WTC11 (cell line): ENCODE measurements around the gene ROBO2. TPM values are rescaled to one million over a fixed set of nuclear protein-coding genes. Genes with fewer than 3 reads are reported as not detected.

Source experiments
- ATAC-seq: fragments of 200-7000 bp; cut with Tn5 transposase; 2 replicates; pipeline ENCODE4 v1.10.0; 2021; ENCODE audit warnings: mild to moderate bottlenecking, moderate library complexity
- CTCF ChIA-PET: fragments of 300-600 bp; sonication (Branson Sonifier 250); formaldehyde crosslinking; loops from one replicate; lab custom pipeline; 2021; ENCODE audit warnings: antibody characterized with exemption; lab: Charles Lee
- POLR2A ChIA-PET: fragments of 350-600 bp; sonication (Branson Sonifier 250); formaldehyde crosslinking; loops from one replicate; lab custom pipeline; 2021; ENCODE audit warnings: antibody characterized with exemption; lab: Charles Lee
- DNase-seq: peaks from one replicate; pipeline ENCODE4 v3.0.0; 2021; ENCODE audit warnings: low spot score
- H3K27ac Mint-ChIP-seq: 2 replicates; pipeline ENCODE4 v1.8.0; 2021; ENCODE audit warnings: mixed read lengths
- H3K27me3 Mint-ChIP-seq: 2 replicates; pipeline ENCODE4 v1.8.0; 2021; ENCODE audit warnings: low read depth, mild to moderate bottlenecking, moderate library complexity, mixed read lengths
- H3K36me3 Mint-ChIP-seq: 2 replicates; pipeline ENCODE4 v1.8.0; 2021; ENCODE audit warnings: mixed read lengths
- H3K4me1 Mint-ChIP-seq: 2 replicates; pipeline ENCODE4 v1.8.0; 2022; ENCODE audit warnings: mixed read lengths
- H3K4me3 Mint-ChIP-seq: 2 replicates; pipeline ENCODE4 v1.8.0; 2021; ENCODE audit warnings: mild to moderate bottlenecking, moderate library complexity, mixed read lengths
- H3K9me3 Mint-ChIP-seq: 2 replicates; pipeline ENCODE4 v1.8.0; 2021; ENCODE audit warnings: mixed read lengths
- ATF2 ChIP-seq: sonication (generic); formaldehyde crosslinking; IDR thresholded peaks from 2 replicates; pipeline ENCODE4 v1.8.1; 2022; ENCODE audit warnings: low read depth, missing genetic modification reagents, borderline replicate concordance
- E2F5 ChIP-seq: sonication (generic); formaldehyde crosslinking; IDR thresholded peaks from 2 replicates; pipeline ENCODE4 v1.8.1; 2022; ENCODE audit warnings: mild to moderate bottlenecking, moderate library complexity, missing genetic modification reagents
- GTF2I ChIP-seq: fragments of 250-450 bp; sonication (Bioruptor Pico); conservative IDR thresholded peaks from 2 replicates; pipeline ENCODE4 v1.4.0; 2021; ENCODE audit warnings: mild to moderate bottlenecking
- HMGA2 ChIP-seq: fragments of 250-450 bp; sonication (Bioruptor Pico); IDR thresholded peaks from 2 replicates; pipeline ENCODE4 v1.4.0; 2021; ENCODE audit warnings: mild to moderate bottlenecking, moderate library complexity
- NFE2L1 ChIP-seq: sonication (generic); formaldehyde crosslinking; IDR thresholded peaks from 2 replicates; pipeline ENCODE4 v1.8.1; 2023; ENCODE audit warnings: missing genetic modification reagents
- OVOL2 ChIP-seq: fragments of 250-450 bp; sonication (Bioruptor Pico); IDR thresholded peaks from 2 replicates; pipeline ENCODE4 v1.9.0; 2021; ENCODE audit warnings: mild to moderate bottlenecking, borderline replicate concordance
- ZBTB21 ChIP-seq: sonication (generic); formaldehyde crosslinking; IDR thresholded peaks from 2 replicates; pipeline ENCODE4 v1.8.1; 2023; ENCODE audit warnings: mild to moderate bottlenecking, missing genetic modification reagents, borderline replicate concordance
- ZNF121 ChIP-seq: sonication (generic); formaldehyde crosslinking; IDR thresholded peaks from 2 replicates; pipeline ENCODE4 v1.8.0; 2023; ENCODE audit warnings: missing genetic modification reagents
- ZNF263 ChIP-seq: sonication (generic); formaldehyde crosslinking; IDR thresholded peaks from 2 replicates; pipeline ENCODE4 v1.8.1; 2022; ENCODE audit warnings: low read depth, mild to moderate bottlenecking, moderate library complexity, missing genetic modification reagents
- ZNF396 ChIP-seq: fragments of 250-450 bp; sonication (Bioruptor Pico); IDR thresholded peaks from 2 replicates; pipeline ENCODE4 v1.8.0; 2021; ENCODE audit warnings: mild to moderate bottlenecking, moderate library complexity, borderline replicate concordance
- total RNA-seq: library from RNA; stranded (reverse); gene quantifications from 3 replicates; pipeline ENCODE4 v1.2.3, GENCODE V29; 2021
- TF ChIP-seq, protein P1 (sequence below): fragments of 250-450 bp; sonication (Bioruptor Pico); IDR thresholded peaks from 2 replicates; pipeline ENCODE4 v1.9.0; 2021; ENCODE audit warnings: mild to moderate bottlenecking
- TF ChIP-seq, protein P2 (sequence below): sonication (generic); formaldehyde crosslinking; IDR thresholded peaks from 2 replicates; pipeline ENCODE4 v1.8.1; 2023; ENCODE audit warnings: mild to moderate bottlenecking, missing genetic modification reagents, moderate library complexity
- TF ChIP-seq, protein P3 (sequence below): sonication (generic); formaldehyde crosslinking; IDR thresholded peaks from 2 replicates; pipeline ENCODE4 v1.8.1; 2023; ENCODE audit warnings: mild to moderate bottlenecking, missing genetic modification reagents, borderline replicate concordance
- TF ChIP-seq, protein P4 (sequence below): fragments of 250-450 bp; sonication (Bioruptor Pico); IDR thresholded peaks from 2 replicates; pipeline ENCODE4 v1.8.0; 2021; ENCODE audit warnings: mild to moderate bottlenecking
- TF ChIP-seq, protein P5 (sequence below): sonication (generic); formaldehyde crosslinking; IDR thresholded peaks from 2 replicates; pipeline ENCODE4 v1.8.0; 2023; ENCODE audit warnings: missing genetic modification reagents
- TF ChIP-seq, protein P6 (sequence below): fragments of 250-450 bp; sonication (Bioruptor Pico); IDR thresholded peaks from 2 replicates; pipeline ENCODE4 v1.9.0; 2021; ENCODE audit warnings: moderate library complexity, mild to moderate bottlenecking, inconsistent platforms, borderline replicate concordance

The ROBO2 gene
- total RNA-seq, 1 experiment from 2014 or later, result 11.7 TPM

DNA sequence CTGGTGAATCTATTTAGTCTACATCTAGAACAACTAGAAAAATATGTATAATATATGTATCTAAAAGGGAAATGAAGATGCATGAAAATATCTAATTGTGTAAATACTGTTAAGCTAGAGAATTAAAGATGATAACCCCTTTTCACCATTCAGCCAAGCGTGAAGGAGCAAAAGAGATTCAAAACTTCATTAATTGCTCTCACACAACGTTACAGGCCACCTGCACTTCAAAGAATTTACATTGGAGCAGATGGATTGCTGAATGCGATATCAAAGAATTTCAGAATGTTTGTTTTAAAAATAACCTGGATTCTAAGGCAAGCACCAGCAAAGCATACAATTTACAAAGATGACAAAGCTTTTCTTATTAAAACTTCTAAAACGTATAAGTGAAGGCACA, 243.2 kb downstream of the ROBO2 start:
- H3K27me3 Mint-ChIP-seq, result no peaks in the 10 kb centered on the region
- TF ChIP-seq ATF2 (CRISPR knock-in tag), result no peak
- TF ChIP-seq, protein P1, sequence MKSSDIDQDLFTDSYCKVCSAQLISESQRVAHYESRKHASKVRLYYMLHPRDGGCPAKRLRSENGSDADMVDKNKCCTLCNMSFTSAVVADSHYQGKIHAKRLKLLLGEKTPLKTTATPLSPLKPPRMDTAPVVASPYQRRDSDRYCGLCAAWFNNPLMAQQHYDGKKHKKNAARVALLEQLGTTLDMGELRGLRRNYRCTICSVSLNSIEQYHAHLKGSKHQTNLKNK (CRISPR knock-in tag), result no peak
- no peak for TF ChIP-seq OVOL2 (CRISPR knock-in tag)
- no peak for TF ChIP-seq HMGA2 (CRISPR knock-in tag)
- TF ChIP-seq NFE2L1 (CRISPR knock-in tag), result no peak
- TF ChIP-seq, protein P2, sequence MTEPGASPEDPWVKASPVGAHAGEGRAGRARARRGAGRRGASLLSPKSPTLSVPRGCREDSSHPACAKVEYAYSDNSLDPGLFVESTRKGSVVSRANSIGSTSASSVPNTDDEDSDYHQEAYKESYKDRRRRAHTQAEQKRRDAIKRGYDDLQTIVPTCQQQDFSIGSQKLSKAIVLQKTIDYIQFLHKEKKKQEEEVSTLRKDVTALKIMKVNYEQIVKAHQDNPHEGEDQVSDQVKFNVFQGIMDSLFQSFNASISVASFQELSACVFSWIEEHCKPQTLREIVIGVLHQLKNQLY (CRISPR knock-in tag), result no peak
- no peak for TF ChIP-seq ZBTB21
- TF ChIP-seq, protein P3, sequence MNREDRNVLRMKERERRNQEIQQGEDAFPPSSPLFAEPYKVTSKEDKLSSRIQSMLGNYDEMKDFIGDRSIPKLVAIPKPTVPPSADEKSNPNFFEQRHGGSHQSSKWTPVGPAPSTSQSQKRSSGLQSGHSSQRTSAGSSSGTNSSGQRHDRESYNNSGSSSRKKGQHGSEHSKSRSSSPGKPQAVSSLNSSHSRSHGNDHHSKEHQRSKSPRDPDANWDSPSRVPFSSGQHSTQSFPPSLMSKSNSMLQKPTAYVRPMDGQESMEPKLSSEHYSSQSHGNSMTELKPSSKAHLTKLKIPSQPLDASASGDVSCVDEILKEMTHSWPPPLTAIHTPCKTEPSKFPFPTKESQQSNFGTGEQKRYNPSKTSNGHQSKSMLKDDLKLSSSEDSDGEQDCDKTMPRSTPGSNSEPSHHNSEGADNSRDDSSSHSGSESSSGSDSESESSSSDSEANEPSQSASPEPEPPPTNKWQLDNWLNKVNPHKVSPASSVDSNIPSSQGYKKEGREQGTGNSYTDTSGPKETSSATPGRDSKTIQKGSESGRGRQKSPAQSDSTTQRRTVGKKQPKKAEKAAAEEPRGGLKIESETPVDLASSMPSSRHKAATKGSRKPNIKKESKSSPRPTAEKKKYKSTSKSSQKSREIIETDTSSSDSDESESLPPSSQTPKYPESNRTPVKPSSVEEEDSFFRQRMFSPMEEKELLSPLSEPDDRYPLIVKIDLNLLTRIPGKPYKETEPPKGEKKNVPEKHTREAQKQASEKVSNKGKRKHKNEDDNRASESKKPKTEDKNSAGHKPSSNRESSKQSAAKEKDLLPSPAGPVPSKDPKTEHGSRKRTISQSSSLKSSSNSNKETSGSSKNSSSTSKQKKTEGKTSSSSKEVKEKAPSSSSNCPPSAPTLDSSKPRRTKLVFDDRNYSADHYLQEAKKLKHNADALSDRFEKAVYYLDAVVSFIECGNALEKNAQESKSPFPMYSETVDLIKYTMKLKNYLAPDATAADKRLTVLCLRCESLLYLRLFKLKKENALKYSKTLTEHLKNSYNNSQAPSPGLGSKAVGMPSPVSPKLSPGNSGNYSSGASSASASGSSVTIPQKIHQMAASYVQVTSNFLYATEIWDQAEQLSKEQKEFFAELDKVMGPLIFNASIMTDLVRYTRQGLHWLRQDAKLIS (CRISPR knock-in tag), result no peak
- TF ChIP-seq ZNF121 (CRISPR knock-in tag), result no peak
- no peak for TF ChIP-seq ZNF263 (CRISPR knock-in tag)
- TF ChIP-seq, protein P4, sequence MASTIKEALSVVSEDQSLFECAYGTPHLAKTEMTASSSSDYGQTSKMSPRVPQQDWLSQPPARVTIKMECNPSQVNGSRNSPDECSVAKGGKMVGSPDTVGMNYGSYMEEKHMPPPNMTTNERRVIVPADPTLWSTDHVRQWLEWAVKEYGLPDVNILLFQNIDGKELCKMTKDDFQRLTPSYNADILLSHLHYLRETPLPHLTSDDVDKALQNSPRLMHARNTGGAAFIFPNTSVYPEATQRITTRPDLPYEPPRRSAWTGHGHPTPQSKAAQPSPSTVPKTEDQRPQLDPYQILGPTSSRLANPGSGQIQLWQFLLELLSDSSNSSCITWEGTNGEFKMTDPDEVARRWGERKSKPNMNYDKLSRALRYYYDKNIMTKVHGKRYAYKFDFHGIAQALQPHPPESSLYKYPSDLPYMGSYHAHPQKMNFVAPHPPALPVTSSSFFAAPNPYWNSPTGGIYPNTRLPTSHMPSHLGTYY (CRISPR knock-in tag), result no peak
- TF ChIP-seq, protein P5, sequence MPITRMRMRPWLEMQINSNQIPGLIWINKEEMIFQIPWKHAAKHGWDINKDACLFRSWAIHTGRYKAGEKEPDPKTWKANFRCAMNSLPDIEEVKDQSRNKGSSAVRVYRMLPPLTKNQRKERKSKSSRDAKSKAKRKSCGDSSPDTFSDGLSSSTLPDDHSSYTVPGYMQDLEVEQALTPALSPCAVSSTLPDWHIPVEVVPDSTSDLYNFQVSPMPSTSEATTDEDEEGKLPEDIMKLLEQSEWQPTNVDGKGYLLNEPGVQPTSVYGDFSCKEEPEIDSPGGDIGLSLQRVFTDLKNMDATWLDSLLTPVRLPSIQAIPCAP, result no peak
- TF ChIP-seq E2F5, result no peak
- TF ChIP-seq GTF2I, result no peak
- TF ChIP-seq, protein P6, sequence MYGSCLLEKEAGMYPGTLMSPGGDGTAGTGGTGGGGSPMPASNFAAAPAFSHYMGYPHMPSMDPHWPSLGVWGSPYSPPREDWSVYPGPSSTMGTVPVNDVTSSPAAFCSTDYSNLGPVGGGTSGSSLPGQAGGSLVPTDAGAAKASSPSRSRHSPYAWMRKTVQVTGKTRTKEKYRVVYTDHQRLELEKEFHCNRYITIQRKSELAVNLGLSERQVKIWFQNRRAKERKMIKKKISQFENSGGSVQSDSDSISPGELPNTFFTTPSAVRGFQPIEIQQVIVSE (CRISPR knock-in tag), result no peak
- TF ChIP-seq ZNF396 (CRISPR knock-in tag), result no peak

More for the DNA sequence above, 243.2 kb downstream of the ROBO2 start:
- Mint-ChIP-seq H3K4me1 (peaks cover 45% of the 10 kb centered on the region), H3K9me3 (no peaks in the 10 kb centered on the region), H3K36me3 (no peaks in the 10 kb centered on the region), H3K4me3 (no peak overlapping the region), H3K27ac (no peak overlapping the region)
- CTCF ChIA-PET, result interaction anchor here (1.6 to 2.5 kb wide), 2 partner anchors 37 to 244 kb away, joined by 8 to 9 read pairs; no protein-coding TSS in a partner anchor
- ATAC-seq, result no peak
- POLR2A ChIA-PET, result no interaction called here
- no peak for DNase-seq
